T-helper 1 cell (primary cell): Measurements from ENCODE around the gene TACC3.

Source experiments
- DNase-seq, 5 donors: peaks; one replicate each; pipeline ENCODE4 v3.0.0-alpha.2; 2012 to 2020

Gene TACC3

GRCh38 chr4:1723131-1723801 lies 1.9 kb downstream of the TACC3 start:
- DNase-seq: peak in 2 of 5 donors; percentile 41 to 64

GRCh38 chr4:1725521-1725920 lies 4.2 kb downstream of the TACC3 start:
- DNase-seq: no peak

- DNase-seq: peak; percentile 76 to 92 (median 84)
These were observed 5.0 kb downstream of the TACC3 start for GRCh38 chr4:1726146-1726934.

GRCh38 chr4:1727117-1728031 lies 6.1 kb downstream of the TACC3 start:
- DNase-seq: no peak

GRCh38 chr4:1728061-1728980 lies 7.0 kb downstream of the TACC3 start:
- DNase-seq: no peak

GRCh38 chr4:1730532-1731135 lies 9.3 kb downstream of the TACC3 start:
- DNase-seq: no peak

- DNase-seq: peak in 1 of 5 donors; percentile 49
These were observed 9.9 kb downstream of the TACC3 start for GRCh38 chr4:1731180-1731579.

- DNase-seq: no peak
These were observed 11.6 kb downstream of the TACC3 start for GRCh38 chr4:1732911-1733310.

- no peak for DNase-seq
These were observed 13.9 kb downstream of the TACC3 start for GRCh38 chr4:1735215-1735614.

- DNase-seq: no peak
These were observed 15.5 kb downstream of the TACC3 start for GRCh38 chr4:1736812-1737211.

- DNase-seq: no peak
These were observed 16.3 kb downstream of the TACC3 start for GRCh38 chr4:1737666-1738065.

- DNase-seq: no peak
These were observed 17.1 kb downstream of the TACC3 start for GRCh38 chr4:1738410-1738809.

- no peak for DNase-seq
These were observed 18.0 kb downstream of the TACC3 start for GRCh38 chr4:1739358-1739757.

- no peak for DNase-seq
These were observed 18.8 kb downstream of the TACC3 start for GRCh38 chr4:1740021-1740545.

GRCh38 chr4:1741208-1741607 lies 19.9 kb downstream of the TACC3 start:
- no peak for DNase-seq

GRCh38 chr4:1743551-1743950 lies 22.2 kb downstream of the TACC3 start:
- DNase-seq: no peak

- no peak for DNase-seq
These were observed 22.7 kb downstream of the TACC3 start for GRCh38 chr4:1743975-1744374.

- DNase-seq: no peak
These were observed 23.2 kb downstream of the TACC3 start for GRCh38 chr4:1744552-1744951.

- DNase-seq: no peak
These were observed 23.8 kb downstream of the TACC3 start for GRCh38 chr4:1745165-1745564.

- DNase-seq: no peak
These were observed 24.4 kb downstream of the TACC3 start for GRCh38 chr4:1745697-1746096.

- DNase-seq: peak; percentile 40 to 65 (median 61)
These were observed 25.0 kb downstream of the TACC3 start for GRCh38 chr4:1746265-1746691.
